GM12878 (cell line): ENCODE measurements around the gene TSPO. TPM values are rescaled to one million over a fixed set of nuclear protein-coding genes. Genes with fewer than 3 reads are reported as not detected.

ENCODE experiments used
- ATAC-seq: fragments of 200-7000 bp; cut with Tn5 transposase; 3 replicates; pipeline ENCODE4 v1.9.1; 2020; ENCODE audit warnings: mild to moderate bottlenecking, moderate library complexity
- BruUV-seq: library from RNA; stranded (reverse); fragments of 400-500 nt; replicated peaks from 2 replicates; lab custom pipeline; 2021; lab: Mats Ljungman, UMichigan
- CTCF ChIA-PET: fragments of 300-600 bp; sonication (Branson Sonifier 250); formaldehyde crosslinking; extraction: SDS; loops from one replicate; lab custom pipeline; 2021; ENCODE audit warnings: inconsistent platforms; lab: Yijun Ruan, JAX
- POLR2A ChIA-PET: fragments of 350-600 bp; formaldehyde crosslinking; extraction: SDS; loops from one replicate; lab custom pipeline; 2021; ENCODE audit warnings: inconsistent platforms; lab: Charles Lee
- RAD21 ChIA-PET: fragments of 300-600 bp; sonication (Branson Sonifier 250); formaldehyde crosslinking; loops from one replicate; lab custom pipeline; 2023; ENCODE audit warnings: antibody characterized with exemption; ENCODE audit not compliant: unreplicated experiment; lab: Charles Lee
- SMC1A ChIA-PET: fragments of 300-600 bp; sonication (Branson Sonifier 250); formaldehyde crosslinking; loops from one replicate; lab custom pipeline; 2023; ENCODE audit not compliant: unreplicated experiment, uncharacterized antibody; lab: Charles Lee
- DNase-seq: peaks from one replicate; pipeline ENCODE4 v3.0.0-alpha.2; 2011; ENCODE audit warnings: low read depth, low spot score
- FAIRE-seq: peaks from 3 replicates; lab custom pipeline; 2011; peaks lifted over from hg19 to GRCh38; lab: Jason Lieb, UNC
- H2AFZ ChIP-seq: 2 replicates; pipeline ENCODE4 v1.6.0; 2011; ENCODE audit warnings: low read depth, low read length, control low read depth; ENCODE audit not compliant: control insufficient read depth
- H3K27ac ChIP-seq: 2 replicates; pipeline ENCODE4 v1.5.1; 2011; ENCODE audit warnings: control low read depth; ENCODE audit not compliant: control insufficient read depth, insufficient read depth
- H3K27me3 ChIP-seq, 2 experiments: replicated peaks in 1 of 2; 2 replicates each; pipeline versions ENCODE4 v1.6.0 to v1.6.1; 2011; ENCODE audit warnings: low read length in 1 of 2; ENCODE audit not compliant: control insufficient read depth in 2 of 2, insufficient read depth in 2 of 2
- H3K36me3 ChIP-seq, 2 experiments: 2 replicates each; pipeline ENCODE4 v1.5.1; 2011; ENCODE audit warnings: low read length in 1 of 2; ENCODE audit not compliant: control insufficient read depth in 2 of 2, insufficient read depth in 2 of 2
- H3K4me1 ChIP-seq: 2 replicates; pipeline ENCODE4 v1.6.1; 2011; ENCODE audit warnings: mild to moderate bottlenecking, low read length, moderate library complexity, mixed read lengths; ENCODE audit not compliant: control insufficient read depth, insufficient read depth
- H3K4me2 ChIP-seq: 2 replicates; pipeline ENCODE4 v1.6.0; 2011; ENCODE audit warnings: control low read depth; ENCODE audit not compliant: control insufficient read depth, insufficient read depth
- H3K4me3 ChIP-seq: fragments of 200-600 bp; sonication (generic); 2 replicates; pipeline ENCODE4 v1.5.1; 2016
- H3K79me2 ChIP-seq: 2 replicates; pipeline ENCODE4 v1.6.0; 2011; ENCODE audit warnings: low read length; ENCODE audit not compliant: control insufficient read depth, insufficient read depth
- H3K9ac ChIP-seq: 2 replicates; pipeline ENCODE4 v1.8.0; 2011; ENCODE audit warnings: low read length, control low read depth, mixed read lengths; ENCODE audit not compliant: control insufficient read depth, insufficient read depth
- H3K9me3 ChIP-seq: replicated peaks from 3 replicates; pipeline ENCODE4 v1.5.1; 2011; ENCODE audit warnings: mild to moderate bottlenecking, low read length; ENCODE audit not compliant: control insufficient read depth, insufficient read depth
- H4K20me1 ChIP-seq: 2 replicates; pipeline ENCODE4 v1.6.0; 2011; ENCODE audit not compliant: control insufficient read depth, insufficient read depth
- HDAC2 ChIP-seq: fragments of 200-600 bp; sonication (generic); IDR thresholded peaks from 2 replicates; pipeline ENCODE4 v1.6.1; 2017
- MTA2 ChIP-seq: fragments of 450-650 bp; IDR thresholded peaks from 2 replicates; pipeline ENCODE4 v1.6.1; 2016; ENCODE audit warnings: low read depth, mild to moderate bottlenecking, moderate library complexity
- NR2C2 ChIP-seq: IDR thresholded peaks from 2 replicates; pipeline ENCODE4 v1.6.1; 2011; ENCODE audit warnings: borderline replicate concordance, low read depth; ENCODE audit not compliant: control insufficient read depth, insufficient read length
- NRF1 ChIP-seq: conservative IDR thresholded peaks from 2 replicates; pipeline ENCODE4 v1.6.1; 2011; ENCODE audit warnings: mild to moderate bottlenecking, low read depth, low read length, improper control_type of control experiment
- RCOR1 ChIP-seq: conservative IDR thresholded peaks from 2 replicates; pipeline ENCODE4 v1.6.1; 2012; ENCODE audit warnings: low read depth, low read length, improper control_type of control experiment
- SMC3 ChIP-seq: IDR thresholded peaks from 2 replicates; pipeline ENCODE4 v1.6.1; 2011; ENCODE audit warnings: low read length, improper control_type of control experiment, borderline replicate concordance
- SUZ12 ChIP-seq: fragments of 200-600 bp; sonication (generic); IDR thresholded peaks from one replicate; pipeline ENCODE4 v1.6.1; 2018; ENCODE audit warnings: antibody characterized with exemption, mild to moderate bottlenecking; ENCODE audit not compliant: unreplicated experiment
- YBX1 ChIP-seq: fragments of 450-650 bp; IDR thresholded peaks from 2 replicates; pipeline ENCODE4 v1.6.1; 2016; ENCODE audit warnings: antibody characterized with exemption
- in situ Hi-C: fragments of 300-500 bp; cut with MboI; formaldehyde crosslinking; loops from 9 replicates; pipeline ENCODE4 v1.14.3; 2018; ENCODE audit warnings: mixed read lengths
- intact Hi-C: fragments of 100-400 bp; cut with micrococcal nuclease; formaldehyde crosslinking; loops from one replicate; pipeline ENCODE4 v1.14.2; 2022; ENCODE audit not compliant: unreplicated experiment
- polyA plus RNA-seq, 11 experiments: library from polyadenylated mRNA; depleted of rRNA in 4 of 11; unstranded in 6 of 11; stranded (reverse) in 5 of 11; fragments of >200 nt; fragmentation: Nextera tagmentation in 4 of 11; fragmentation: Illumina TruSeq in 1 of 11; extraction: Ambion mirVana in 4 of 11; extraction: Trizol in 1 of 11; gene quantifications; 1 replicate in 1 of 11; 2 replicates in 10 of 11; pipeline versions ENCODE4 v1.2.1 to v1.2.3, GENCODE V29; 2011 to 2016; ENCODE audit warnings: inconsistent platforms in 2 of 11, missing spikeins in 2 of 11, low read depth in 1 of 11
- total RNA-seq, 4 experiments: library from RNA; depleted of rRNA in 3 of 4; stranded (reverse); fragments of >200 nt in 3 of 4; fragmentation: Illumina TruSeq in 1 of 4; extraction: Trizol in 1 of 4; gene quantifications; 2 replicates each; pipeline versions ENCODE4 v1.2.1 to v1.2.3, GENCODE V29; 2013 to 2021
- TF ChIP-seq, protein P1 (sequence below): IDR thresholded peaks from 2 replicates; pipeline ENCODE4 v1.6.1; 2012; ENCODE audit warnings: improper control_type of control experiment, low read depth, low read length; ENCODE audit not compliant: insufficient replicate concordance
- TF ChIP-seq, protein P2 (sequence below): fragments of 450-650 bp; formaldehyde crosslinking; IDR thresholded peaks from 2 replicates; pipeline ENCODE4 v1.4.0; 2022; ENCODE audit warnings: mild to moderate bottlenecking, moderate library complexity
- TF ChIP-seq, protein P3 (sequence below): fragments of 450-650 bp; IDR thresholded peaks from 2 replicates; pipeline ENCODE4 v1.6.1; 2018; ENCODE audit warnings: mild to moderate bottlenecking, low read depth, moderate library complexity; ENCODE audit not compliant: partially characterized antibody

TSPO gene
- total and polyA plus RNA-seq, 10 of the 15 experiments (the other 5 are each of a cell fraction or from before 2014, with no cell fraction given) = 1.4 to 50.5 (median 18.8) TPM

DNA sequence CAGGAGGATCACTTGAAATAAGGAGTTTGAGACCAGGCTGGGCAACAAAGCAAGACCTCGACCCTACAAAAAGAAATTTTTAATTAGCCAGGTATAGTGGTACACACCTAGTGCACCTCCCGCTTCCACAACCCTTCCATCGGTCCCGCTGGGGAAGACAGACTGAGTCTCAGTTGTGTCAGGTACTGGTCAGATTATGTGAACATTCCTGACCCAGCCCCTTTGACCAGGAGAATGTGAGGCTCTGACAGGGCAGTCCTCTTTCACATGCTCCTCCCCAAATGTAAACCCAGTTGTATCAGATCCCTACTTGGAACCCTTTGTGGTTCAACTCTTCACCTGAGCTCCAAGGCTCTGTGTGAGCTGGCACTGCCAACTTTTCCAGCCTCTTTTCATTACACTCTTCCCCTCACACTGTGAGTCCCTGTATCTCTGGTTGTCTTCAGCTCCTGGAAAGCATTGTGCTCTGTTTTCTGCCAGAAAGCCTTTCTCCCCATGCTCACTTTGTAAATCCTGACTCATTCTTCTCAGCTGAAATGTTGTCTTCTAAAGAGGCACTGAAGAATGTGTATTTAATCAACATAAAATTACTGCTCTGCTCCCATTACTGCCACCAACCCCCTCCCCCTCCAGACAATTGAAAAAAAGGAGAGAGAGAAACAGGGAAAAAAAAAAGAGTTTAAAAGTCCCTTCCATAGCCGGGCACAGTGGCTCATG, 37.6 kb downstream of the TSPO start (continued):
- no peak for TF ChIP-seq MTA2
- TF ChIP-seq RCOR1 = no peak
- TF ChIP-seq, protein P1, sequence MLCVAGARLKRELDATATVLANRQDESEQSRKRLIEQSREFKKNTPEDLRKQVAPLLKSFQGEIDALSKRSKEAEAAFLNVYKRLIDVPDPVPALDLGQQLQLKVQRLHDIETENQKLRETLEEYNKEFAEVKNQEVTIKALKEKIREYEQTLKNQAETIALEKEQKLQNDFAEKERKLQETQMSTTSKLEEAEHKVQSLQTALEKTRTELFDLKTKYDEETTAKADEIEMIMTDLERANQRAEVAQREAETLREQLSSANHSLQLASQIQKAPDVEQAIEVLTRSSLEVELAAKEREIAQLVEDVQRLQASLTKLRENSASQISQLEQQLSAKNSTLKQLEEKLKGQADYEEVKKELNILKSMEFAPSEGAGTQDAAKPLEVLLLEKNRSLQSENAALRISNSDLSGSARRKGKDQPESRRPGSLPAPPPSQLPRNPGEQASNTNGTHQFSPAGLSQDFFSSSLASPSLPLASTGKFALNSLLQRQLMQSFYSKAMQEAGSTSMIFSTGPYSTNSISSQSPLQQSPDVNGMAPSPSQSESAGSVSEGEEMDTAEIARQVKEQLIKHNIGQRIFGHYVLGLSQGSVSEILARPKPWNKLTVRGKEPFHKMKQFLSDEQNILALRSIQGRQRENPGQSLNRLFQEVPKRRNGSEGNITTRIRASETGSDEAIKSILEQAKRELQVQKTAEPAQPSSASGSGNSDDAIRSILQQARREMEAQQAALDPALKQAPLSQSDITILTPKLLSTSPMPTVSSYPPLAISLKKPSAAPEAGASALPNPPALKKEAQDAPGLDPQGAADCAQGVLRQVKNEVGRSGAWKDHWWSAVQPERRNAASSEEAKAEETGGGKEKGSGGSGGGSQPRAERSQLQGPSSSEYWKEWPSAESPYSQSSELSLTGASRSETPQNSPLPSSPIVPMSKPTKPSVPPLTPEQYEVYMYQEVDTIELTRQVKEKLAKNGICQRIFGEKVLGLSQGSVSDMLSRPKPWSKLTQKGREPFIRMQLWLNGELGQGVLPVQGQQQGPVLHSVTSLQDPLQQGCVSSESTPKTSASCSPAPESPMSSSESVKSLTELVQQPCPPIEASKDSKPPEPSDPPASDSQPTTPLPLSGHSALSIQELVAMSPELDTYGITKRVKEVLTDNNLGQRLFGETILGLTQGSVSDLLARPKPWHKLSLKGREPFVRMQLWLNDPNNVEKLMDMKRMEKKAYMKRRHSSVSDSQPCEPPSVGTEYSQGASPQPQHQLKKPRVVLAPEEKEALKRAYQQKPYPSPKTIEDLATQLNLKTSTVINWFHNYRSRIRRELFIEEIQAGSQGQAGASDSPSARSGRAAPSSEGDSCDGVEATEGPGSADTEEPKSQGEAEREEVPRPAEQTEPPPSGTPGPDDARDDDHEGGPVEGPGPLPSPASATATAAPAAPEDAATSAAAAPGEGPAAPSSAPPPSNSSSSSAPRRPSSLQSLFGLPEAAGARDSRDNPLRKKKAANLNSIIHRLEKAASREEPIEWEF = no peak
- no peak for TF ChIP-seq YBX1
- no peak for TF ChIP-seq NR2C2
- no peak for TF ChIP-seq HDAC2
- TF ChIP-seq, all 136 proteins: peak for 0

DNA sequence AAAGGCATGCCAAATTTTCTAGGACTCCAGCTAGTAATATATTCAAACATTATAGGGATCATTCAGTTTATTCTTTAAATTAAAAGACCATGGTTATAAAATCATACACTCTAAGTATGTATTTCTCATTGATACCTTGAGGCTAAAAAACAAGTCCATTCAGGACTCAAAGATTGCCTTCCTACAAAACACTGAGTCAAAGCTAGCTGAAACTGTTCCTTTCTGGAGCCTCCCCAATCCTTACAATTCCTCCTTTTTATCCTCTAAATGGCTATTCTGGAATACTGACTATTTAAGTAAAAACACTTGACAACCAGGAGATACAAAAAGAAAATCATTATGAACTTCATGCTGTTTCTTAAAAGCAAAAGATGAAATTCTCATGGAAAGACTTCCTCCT, 40.5 kb downstream of the TSPO start:
- BruUV-seq = no TSS peak
- FAIRE-seq = no peak
- H3K4me1 ChIP-seq = peaks cover 4% of the 10 kb centered on the region; the same call in 1 of the 2 replicates
- H3K4me2 ChIP-seq = no peak overlapping the region
- SMC1A ChIA-PET = interaction anchor here (0.6 kb wide), 1 partner anchor 40 kb away, joined by 3 read pairs; no protein-coding TSS in a partner anchor
- no peak overlapping the region for H3K4me3 ChIP-seq
- no peak overlapping the region for H3K27ac ChIP-seq
- CTCF ChIA-PET = interaction anchor here (0.7 kb wide), 1 partner anchor 82 kb away, joined by 3 read pairs; no protein-coding TSS in a partner anchor
- H2AFZ ChIP-seq = no peak overlapping the region
- H3K36me3 ChIP-seq = no peaks in the 10 kb centered on the region
- H3K9ac ChIP-seq = no peak overlapping the region
- POLR2A ChIA-PET = interaction anchor here (0.7 kb wide), 1 partner anchor 42 kb away, joined by 5 read pairs; no protein-coding TSS in a partner anchor
- intact Hi-C loops = no loop called here
- H3K9me3 ChIP-seq = peaks cover 5% of the 10 kb centered on the region; the same call in 2 of the 3 replicates
- TF ChIP-seq, protein P2, sequence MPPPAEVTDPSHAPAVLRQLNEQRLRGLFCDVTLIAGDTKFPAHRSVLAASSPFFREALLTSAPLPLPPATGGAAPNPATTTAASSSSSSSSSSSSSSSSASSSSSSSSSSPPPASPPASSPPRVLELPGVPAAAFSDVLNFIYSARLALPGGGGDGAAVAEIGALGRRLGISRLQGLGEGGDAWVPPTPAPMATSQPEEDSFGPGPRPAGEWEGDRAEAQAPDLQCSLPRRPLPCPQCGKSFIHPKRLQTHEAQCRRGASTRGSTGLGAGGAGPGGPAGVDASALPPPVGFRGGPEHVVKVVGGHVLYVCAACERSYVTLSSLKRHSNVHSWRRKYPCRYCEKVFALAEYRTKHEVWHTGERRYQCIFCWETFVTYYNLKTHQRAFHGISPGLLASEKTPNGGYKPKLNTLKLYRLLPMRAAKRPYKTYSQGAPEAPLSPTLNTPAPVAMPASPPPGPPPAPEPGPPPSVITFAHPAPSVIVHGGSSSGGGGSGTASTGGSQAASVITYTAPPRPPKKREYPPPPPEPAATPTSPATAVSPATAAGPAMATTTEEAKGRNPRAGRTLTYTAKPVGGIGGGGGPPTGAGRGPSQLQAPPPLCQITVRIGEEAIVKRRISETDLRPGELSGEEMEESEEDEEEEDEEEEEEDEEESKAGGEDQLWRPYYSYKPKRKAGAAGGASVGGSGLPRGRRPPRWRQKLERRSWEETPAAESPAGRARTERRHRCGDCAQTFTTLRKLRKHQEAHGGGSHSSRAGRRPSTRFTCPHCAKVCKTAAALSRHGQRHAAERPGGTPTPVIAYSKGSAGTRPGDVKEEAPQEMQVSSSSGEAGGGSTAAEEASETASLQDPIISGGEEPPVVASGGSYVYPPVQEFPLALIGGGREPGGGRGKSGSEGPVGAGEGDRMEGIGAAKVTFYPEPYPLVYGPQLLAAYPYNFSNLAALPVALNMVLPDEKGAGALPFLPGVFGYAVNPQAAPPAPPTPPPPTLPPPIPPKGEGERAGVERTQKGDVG = no peak
- TF ChIP-seq SUZ12 = no peak
- TF ChIP-seq, protein P3, sequence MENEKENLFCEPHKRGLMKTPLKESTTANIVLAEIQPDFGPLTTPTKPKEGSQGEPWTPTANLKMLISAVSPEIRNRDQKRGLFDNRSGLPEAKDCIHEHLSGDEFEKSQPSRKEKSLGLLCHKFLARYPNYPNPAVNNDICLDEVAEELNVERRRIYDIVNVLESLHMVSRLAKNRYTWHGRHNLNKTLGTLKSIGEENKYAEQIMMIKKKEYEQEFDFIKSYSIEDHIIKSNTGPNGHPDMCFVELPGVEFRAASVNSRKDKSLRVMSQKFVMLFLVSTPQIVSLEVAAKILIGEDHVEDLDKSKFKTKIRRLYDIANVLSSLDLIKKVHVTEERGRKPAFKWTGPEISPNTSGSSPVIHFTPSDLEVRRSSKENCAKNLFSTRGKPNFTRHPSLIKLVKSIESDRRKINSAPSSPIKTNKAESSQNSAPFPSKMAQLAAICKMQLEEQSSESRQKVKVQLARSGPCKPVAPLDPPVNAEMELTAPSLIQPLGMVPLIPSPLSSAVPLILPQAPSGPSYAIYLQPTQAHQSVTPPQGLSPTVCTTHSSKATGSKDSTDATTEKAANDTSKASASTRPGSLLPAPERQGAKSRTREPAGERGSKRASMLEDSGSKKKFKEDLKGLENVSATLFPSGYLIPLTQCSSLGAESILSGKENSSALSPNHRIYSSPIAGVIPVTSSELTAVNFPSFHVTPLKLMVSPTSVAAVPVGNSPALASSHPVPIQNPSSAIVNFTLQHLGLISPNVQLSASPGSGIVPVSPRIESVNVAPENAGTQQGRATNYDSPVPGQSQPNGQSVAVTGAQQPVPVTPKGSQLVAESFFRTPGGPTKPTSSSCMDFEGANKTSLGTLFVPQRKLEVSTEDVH = no peak
- TF ChIP-seq NRF1 = no peak
- no peak for TF ChIP-seq SMC3
- TF ChIP-seq, all 136 proteins: peak for 0
- H3K79me2 ChIP-seq = peaks cover under 1% of the 10 kb centered on the region; the same call in 1 of the 2 replicates
- no peak for ATAC-seq
- in situ Hi-C loops = no loop called here
- DNase-seq = no peak
- no peaks in the 10 kb centered on the region; a peak in 1 of 4 replicates for H3K27me3 ChIP-seq
- RAD21 ChIA-PET = no interaction called here
- no peaks in the 10 kb centered on the region for H4K20me1 ChIP-seq
